Suprapubic skin (tissue), 3 donors: Measurements from ENCODE around the gene WFIKKN2.

ENCODE experiments used
- CTCF ChIP-seq, 2 donors: fragments of 200-600 bp in 1 of 2; fragments of 450-650 bp in 1 of 2; sonication (generic) in 1 of 2; IDR thresholded peaks; one replicate each; pipeline ENCODE4 v1.5.1; 2016 to 2019; ENCODE audit warnings: antibody characterized with exemption in 2 of 2, mild to moderate bottlenecking in 1 of 2, moderate library complexity in 1 of 2
- EP300 ChIP-seq: sonication (generic); formaldehyde crosslinking; IDR thresholded peaks from one replicate; pipeline ENCODE4 v1.6.1; 2017; ENCODE audit warnings: antibody characterized with exemption

GRCh38 chr17:50793007-50793406 is 42.4 kb upstream of the WFIKKN2 start:
- no peak for TF ChIP-seq EP300
- TF ChIP-seq CTCF (IDR thresholded peaks at IDR 0.05) = no peak
